Dermis blood vessel endothelial cell (primary cell): ENCODE results near the gene RNF180. TPM values are rescaled to one million over a fixed set of nuclear protein-coding genes. Genes with fewer than 3 reads are reported as not detected.

Experiments
- DNase-seq: peaks from one replicate; pipeline ENCODE4 v3.0.0; 2010
- total RNA-seq: library from RNA; depleted of rRNA; stranded (reverse); fragments of >200 nt; gene quantifications from 2 replicates; pipeline ENCODE4 v1.2.3, GENCODE V29; 2014

The RNF180 gene, protein sequence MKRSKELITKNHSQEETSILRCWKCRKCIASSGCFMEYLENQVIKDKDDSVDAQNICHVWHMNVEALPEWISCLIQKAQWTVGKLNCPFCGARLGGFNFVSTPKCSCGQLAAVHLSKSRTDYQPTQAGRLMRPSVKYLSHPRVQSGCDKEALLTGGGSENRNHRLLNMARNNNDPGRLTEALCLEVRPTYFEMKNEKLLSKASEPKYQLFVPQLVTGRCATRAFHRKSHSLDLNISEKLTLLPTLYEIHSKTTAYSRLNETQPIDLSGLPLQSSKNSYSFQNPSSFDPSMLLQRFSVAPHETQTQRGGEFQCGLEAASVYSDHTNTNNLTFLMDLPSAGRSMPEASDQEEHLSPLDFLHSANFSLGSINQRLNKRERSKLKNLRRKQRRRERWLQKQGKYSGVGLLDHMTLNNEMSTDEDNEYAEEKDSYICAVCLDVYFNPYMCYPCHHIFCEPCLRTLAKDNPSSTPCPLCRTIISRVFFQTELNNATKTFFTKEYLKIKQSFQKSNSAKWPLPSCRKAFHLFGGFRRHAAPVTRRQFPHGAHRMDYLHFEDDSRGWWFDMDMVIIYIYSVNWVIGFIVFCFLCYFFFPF
- 3.2 and 6.1 TPM in 2 replicates for total RNA-seq

DNA sequence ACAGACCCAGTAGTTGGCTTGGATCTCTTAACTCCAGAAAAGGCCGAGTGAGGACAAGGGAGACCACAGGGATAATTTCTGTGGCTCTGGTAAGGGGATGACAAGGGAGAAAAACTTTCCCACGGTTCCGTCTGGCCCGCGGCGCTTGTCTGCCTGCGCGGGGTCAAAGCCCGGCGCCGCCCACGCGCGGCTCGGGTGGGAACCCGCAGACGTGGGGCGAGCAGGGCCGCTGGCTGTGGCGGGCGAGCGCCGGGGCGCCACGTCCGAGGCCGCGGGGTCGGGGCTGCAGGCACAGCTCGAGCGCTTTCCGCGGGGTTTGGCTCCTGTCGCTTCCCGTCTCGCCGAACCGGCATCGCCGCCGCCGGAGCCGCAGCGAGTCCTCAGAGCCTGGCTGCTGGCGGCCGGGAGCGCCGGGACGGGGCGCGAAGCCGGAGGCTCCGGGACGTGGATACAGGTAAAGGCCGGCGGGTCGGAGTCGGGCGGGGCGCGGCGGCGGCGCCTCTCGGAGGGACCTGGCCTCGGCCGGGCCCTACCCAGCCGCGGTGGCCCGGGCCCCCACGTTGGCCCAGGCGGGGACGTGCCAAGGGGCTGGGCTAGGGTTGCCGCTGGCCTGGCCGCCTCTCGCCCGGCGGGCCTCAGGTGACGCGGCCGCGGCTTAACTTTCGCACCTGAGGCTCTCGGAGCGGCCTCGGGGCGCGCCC lies at the start of gene RNF180:
Gene RNF180 (plus strand): TSS at position 344 of the 701 bp plus-strand sequence. CDS start 34,965 bp downstream, outside the sequence.
- DNase-seq: peak; percentile 46

DNA sequence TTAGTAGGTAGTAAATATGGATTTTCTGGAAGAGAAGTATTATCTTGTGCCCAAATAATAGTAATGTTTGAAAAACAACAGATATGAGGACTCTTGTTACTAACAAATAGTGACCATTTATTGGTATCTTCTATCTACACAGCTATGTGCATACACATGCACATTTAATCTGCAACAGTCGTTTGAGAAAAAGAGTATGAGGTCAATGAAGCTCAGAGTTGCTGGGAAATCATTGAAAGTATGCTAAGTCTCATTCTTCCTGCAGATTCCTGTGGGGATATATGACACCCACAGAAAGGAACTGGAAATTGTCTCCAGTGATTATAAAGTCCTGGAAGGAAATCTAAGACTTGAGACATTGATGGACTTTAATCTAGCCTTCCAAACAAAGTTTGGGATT lies 40.1 kb upstream of the RNF180 start:
- DNase-seq: no peak

DNA sequence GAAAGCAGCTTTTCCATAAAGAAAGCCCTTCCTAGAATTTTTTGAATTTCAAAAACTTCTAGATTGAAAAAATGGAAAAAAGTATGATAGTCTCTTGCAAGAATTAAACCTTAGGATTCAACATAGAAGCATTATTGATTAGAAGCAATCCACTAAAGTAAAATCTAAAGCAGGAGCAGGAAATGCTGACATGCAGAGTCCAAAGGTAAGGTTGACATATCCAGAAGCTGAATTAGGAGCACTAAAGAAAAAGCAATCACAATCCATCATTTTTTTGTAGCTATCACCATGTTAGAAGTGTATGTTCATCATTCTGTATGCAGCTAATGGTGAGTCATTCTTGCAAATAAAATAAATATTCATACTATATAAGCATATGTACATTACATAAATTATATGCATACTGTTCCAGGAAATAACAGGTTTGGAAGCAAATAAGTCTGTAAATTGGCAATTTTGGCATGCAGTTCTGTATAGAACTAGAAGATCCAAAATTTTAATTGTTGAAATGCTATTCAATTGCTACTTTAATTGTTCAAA lies 39.4 kb upstream of the RNF180 start:
- no peak for DNase-seq

DNA sequence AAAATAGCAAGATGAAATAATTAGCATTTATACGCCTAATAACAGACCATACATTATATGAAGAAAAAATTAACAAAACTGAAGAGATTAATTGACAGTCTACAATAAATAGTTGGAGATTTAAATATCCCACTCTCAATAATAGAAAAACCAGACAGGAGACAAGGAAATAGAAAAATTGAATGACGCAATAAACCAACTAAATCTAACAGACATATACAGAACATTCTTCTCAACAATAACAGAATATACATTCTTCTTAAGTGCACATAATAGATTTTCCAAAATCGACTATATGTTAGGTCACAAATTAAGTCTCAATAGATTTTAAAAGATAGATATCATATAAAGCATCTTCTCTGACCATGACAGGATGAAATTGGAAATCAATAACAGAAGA lies 25.6 kb upstream of the RNF180 start:
- no peak for DNase-seq

DNA sequence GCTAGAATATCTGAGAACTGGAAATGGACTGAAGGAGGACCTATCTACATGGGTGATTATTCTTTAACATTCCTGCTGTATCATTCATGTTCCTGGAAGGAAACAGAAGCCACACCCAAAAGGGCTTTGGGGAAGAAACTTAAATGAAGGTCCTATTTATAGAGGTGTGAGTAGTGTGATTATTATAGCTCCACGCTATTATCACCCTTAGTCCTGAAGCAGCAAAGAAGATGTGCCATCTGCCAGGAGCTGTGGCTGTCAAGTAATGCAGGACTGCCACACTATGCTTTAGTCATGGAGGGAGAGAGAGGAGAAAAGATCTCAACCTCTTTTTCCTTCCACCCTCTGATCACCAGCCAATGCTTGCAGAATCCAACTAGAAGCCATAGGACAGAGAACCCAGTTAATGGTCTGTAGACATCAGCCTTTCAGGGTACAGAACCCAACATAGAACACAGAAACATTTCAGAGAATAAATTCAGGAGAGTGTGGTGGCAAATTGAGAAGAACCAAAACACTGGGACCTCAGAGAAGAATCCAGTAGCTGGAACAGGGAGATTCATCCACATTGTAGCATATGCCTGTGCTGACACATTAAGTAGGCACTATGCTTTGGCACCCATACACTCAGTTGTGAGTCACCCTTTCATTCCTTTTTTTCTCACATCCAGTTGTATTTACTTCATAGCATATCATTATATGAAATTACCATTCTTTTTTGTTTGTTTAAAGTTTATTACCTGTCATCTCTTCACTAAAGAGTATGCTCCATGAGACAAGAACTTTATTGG lies 21.0 kb upstream of the RNF180 start:
- DNase-seq: no peak

DNA sequence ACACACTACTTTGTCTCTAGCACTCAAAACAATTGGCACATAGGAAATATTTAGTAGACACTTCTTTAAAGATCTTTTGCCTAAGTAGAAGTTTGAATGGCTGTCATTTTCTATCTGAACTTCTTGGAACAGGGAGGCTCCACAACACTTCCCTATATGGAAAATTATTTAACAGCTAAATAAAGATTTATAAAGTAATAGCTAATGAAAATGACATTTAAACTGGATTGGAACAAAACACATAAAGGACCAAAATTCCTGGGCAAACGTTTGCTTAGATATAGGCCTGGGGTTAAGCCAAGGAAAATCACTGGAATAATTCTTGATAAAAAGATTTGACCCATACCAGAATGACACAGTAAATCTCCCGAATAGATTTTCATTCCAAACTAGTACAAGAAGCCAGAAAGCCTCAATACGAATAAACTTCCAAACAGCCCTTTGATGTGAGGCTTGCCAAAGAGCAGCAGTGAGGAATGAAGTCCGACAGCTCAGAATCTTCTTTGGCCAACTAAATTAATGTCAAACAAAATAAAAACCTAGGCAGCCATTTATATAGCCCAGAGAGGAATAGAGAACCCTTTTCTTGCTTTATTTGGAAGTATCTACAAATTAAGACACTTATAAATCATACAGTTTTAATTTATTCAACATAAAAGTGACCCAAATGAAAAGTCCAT lies 20.3 kb upstream of the RNF180 start:
- no peak for DNase-seq

DNA sequence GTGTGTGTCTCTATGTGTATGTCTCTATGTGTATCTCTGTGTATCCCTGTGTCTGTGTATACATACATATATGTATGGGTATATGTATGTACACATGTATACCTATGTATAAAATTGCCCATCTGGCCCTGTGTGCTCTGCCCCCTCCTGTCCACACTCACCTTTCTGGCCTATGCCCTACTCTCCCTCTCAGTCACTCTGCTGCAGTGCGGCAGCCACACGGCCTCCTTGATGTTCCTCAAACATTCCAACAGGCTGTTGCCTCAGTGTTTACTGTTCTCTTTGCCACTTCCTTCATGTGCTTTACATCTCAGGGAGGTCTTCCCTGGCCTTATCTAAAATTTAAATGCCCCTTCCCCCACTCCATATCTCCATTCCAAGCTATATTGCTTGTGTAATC lies 18.3 kb upstream of the RNF180 start:
- DNase-seq: no peak

DNA sequence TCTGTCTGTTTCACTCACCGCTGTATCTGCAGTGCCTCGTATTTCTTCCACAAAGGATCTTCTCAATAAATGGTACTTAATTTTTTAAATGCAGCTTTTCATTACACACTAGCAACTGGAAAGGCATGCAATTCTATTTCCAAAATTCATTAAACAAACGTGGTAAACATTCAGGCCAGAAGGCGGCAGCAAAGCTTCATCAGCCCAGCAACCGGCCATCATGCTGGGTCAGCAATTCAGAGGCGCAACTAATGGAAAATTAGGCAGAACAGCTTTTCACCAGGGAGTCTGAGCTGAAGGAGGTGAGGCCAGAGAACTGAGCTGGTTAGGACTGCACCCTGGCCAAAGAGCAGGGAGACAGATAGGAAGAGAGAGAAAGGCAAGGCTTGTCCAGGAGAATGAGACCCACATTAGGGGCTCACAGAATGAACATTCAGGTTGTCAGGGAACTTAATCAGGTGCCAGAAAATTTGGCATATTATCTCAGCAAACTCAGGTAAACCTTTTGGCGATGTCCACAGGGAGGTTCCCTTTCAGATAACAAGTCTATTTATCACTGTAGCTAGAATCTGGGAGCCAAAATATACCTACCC lies 17.7 kb upstream of the RNF180 start:
- DNase-seq: peak; percentile 69

DNA sequence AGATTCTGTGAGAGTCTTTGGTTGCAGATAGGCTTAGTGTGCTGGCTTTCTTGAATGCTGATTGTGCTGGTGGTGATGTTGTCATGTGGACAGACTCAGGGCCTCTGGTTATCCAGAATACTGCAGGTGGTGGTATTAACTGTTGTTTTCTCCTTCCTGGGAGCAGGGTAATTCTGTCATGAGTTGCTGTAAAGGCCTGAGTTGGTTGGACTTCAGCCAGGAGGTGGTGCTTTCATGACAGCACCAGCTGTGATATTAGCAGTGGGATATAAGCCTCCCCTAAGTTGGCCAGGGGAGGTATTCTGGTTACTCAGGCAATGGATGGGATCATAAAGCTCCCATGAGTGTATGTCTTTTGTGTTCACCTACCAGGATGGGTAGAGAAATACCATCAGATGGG lies 16.4 kb upstream of the RNF180 start:
- no peak for DNase-seq

DNA sequence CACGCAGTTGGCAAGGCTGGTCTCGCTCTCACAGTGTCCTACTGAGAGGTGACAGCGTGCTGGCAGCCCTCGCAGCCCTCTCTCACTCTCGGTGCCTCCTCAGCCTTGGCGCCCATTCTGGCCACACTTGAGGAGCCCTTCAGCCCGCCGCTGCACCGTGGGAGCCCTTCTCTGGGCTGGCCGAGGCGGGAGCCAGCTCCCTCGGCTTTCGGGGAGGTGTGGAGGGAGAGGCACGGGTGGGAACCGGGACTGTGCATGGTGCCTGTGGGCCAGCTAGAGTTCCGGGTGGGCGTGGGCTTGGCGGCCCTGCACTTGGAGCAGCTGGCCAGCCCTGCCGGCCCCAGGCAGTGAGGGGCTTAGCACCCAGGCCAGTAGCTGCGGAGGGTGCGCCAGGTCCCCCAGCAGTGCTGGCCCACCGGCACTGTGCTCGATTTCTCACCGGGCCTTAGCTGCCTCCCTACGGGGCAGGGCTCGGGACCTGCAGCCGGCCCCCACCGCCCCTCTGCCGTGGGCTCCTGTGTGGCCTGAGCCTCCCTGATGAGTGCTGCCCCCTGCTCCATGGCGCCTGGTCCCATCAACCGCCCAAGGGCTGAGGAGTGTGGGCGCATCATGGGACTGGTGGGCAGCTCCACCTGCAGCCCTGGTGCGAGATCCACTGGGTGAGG lies 15.7 kb upstream of the RNF180 start:
- DNase-seq: no peak

DNA sequence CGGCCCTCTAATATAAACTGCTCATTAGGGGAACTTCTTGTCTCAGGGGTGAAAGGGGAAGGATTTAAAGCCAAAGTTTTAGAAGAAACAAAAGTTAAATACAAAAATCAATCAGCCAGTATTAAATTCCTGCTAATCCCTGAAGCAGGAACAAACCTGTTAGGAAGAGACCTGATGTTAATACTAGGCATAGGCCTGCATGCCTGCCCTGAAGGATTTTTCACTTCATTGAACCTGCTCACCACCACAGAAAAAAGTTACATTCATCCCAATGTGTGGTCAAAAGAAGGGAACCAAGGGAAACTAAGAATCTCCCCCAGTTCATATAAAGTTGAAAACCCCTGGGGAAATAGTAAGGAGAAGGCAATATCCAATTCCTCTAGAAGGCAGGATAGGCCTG lies 9.4 kb upstream of the RNF180 start:
- no peak for DNase-seq

DNA sequence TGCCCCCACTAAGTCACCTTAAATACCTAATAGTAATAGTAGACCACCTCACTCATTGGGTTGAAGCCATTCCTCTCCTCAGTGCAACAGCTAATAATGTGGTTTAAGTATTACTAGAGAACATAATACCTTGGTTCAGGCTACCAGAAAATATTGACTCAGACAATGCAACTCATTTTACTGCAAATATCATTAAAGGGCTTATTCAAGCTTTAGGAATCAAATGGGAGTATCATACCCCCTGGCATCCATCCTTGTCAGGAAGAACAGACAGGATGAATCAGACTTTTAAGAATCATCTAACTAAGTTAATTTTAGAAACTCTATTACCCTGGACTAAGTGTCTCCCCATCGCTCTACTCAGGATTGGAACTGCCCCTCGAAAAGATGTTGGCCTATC lies 6.8 kb upstream of the RNF180 start:
- no peak for DNase-seq

DNA sequence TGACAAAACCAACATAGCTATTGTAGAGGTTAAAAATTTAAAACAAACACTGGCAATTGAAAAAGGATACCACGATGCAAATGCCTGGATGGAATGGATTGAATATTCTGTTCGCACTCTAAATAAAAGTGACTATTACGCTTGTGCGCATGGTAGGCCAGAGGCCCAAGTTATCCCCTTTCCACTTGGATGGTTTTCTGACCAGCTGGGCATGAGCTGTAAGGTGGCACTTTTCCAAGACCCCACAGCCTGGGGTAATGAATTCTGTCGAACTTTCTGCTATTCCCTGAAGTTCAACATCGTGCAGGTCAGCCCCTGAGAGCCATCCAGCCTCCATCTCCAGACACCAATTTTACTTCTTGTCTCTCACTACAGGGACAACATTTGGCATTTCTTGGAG lies 5.4 kb upstream of the RNF180 start:
- DNase-seq: no peak

DNA sequence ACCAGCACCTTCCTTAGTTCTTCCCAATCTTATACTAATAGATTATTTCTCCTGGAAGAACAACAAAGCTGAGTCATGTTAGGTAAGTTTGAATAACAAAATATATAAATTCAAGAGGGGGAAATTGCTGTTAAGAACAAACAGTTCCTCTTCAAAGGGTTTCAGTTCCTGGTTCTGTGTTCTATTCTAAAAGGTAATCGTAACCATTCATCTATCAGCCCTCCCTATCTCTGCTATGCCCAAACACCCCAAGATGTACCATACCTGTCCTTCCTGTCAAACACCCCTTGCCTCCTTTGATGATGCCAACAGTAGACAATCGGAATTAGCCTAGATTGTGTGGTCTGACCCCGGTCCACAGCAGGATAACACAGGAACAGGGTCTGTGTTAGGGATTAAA lies 4.2 kb upstream of the RNF180 start:
- DNase-seq: no peak

DNA sequence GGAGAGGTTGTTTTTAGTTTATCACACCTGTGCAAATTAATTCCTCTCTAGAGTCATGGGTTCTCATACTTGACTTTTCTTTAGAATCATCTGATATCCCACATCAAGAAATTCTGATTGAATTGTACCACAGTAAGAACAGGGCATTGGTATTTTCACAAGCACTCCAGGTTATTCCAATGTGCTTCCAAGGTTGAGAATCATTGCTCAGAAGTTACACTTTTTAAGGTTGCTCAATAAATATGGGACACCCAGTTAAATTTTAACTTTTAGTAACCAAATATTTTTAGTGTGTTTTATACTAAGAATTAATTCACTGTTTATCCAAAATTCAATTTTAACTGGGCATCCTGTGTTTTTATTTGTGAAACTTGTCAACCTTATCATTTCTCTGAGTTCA lies 2.5 kb upstream of the RNF180 start:
- no peak for DNase-seq

DNA sequence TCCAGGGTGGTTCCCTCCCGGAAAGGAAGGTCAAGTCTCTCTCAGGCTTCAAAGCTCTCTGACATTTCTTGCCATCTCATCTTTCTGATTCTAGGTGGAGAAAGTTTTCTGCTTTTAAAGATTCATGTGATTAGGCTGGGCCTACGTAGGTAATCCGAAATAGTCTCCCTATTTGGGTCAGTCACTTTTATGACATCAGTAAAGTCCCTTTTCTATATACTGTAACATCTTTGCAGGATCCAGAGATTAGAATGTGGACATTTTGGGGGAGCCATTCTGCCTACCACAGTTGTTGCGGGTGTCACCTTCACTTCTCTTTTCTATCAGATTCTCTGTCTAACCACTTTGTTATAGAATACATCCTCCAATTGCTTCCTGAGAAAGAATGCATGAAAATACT lies 1.9 kb upstream of the RNF180 start:
- no peak for DNase-seq

DNA sequence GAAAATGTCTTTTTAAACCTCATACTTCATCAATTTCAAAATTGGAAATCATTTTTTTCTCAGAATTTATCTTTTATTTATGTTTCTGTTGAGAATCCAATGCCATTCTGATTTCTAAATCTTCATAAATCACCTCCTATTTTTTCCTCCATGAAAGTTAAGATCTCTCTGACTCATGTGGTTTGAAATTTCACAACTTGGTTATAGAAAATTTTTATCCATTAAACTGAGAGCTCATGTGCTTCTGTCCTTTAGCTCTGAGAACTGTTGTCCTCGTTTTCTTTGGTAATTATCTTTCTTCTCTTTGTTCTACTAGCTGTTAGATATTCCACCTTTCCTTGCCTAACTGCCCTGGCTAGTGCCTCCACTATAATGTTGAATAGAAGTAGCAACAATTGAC lies 1.5 kb upstream of the RNF180 start:
- no peak for DNase-seq

DNA sequence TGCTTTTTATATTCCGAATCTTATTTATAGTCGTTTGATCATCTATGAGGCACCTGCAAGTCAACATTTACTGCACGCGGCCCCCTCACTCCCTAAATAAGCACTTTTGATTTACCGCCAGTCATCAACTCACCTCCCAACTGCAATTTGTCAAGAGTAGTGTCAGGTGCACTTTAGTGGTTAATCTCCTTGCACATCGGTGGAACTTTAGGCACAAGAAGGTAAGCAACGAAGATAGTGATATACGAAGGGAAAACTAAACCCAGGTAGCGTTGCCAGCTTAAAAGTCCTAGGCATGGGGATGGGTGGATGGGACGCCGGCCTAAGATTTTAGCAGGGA lies 513 bp upstream of the RNF180 start:
- no peak for DNase-seq

DNA sequence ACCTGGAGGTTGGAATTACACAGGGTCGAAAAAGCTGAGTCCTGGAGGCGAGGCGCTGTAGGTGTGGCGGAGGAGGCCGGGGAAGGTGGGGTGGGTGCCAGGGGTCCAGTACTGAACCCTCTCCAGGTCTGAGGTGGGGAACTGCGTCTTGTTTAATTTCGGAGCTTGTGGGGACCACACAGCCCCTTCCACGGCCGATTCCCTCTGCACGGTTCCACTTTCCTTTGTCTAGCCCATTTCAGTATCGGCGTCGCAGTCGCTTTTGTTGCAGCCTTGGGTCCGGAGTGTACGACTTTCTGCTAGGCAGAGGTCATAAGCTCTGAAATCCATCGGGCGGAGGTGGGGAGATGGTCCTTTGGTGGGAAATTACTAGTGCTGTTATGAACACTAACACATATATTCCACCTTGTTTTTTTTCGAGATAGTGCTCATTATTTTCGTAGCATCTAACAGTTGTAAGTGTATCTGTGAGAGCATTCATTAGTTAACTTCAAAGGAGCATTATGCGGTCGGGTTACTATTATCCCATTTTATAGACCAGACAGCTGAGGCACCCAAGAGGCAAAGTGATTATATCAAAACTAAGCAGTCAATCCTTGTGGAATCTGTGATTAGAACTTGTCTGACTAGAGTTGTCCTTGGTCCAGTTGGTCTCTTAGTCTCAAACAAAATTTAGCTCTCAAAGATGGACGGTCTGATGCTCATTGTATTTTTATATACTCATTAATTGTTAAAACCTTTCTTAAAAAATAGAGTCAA lies 737 bp downstream of the RNF180 start:
- DNase-seq: peak; percentile 2

DNA sequence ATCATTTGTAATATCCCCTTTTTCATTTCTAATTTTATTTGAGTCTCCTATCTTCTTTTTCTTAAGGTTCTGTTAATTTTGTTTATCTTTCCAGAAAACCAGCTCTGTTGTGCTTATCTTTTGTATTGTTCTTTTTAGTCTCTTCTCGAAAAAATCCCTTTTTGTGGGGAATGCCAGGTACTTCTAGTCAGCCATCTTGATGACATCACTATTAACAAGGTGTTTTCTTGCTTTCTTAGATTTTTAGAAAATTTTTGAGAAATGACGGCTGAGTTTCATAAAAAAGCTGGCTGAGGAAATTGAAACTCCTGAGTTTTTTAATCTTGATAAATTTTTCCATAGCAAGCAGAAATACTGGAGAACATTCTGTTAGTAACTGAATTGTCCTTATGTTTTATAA lies 10.7 kb downstream of the RNF180 start:
- DNase-seq: no peak
